ENCODE results near the gene TCF7L1. TPM values are rescaled to one million over a fixed set of nuclear protein-coding genes. Genes with fewer than 3 reads are reported as not detected.

TCF7L1 gene
- total and polyA plus RNA-seq, 2 donors (not counting 3 experiments of a cell fraction or from before 2014, with no cell fraction given): 9.6 to 17.4 TPM

GRCh38 chr2:85277416-85278158 is 144.4 kb downstream of the TCF7L1 start:
- H3K79me2 ChIP-seq (ENCODE audit: control insufficient read depth, insufficient read depth, low read length): no peaks in the 10 kb centered on the region
- H3K27ac ChIP-seq (ENCODE audit: insufficient read depth, low read depth, low read length): no peak overlapping the region
- FAIRE-seq (peak; percentile 82), DNase-seq (ENCODE audit: low read depth, low spot score) (peak; percentile 49)
- peak overlapping the region; percentile 35 for H2AFZ ChIP-seq (ENCODE audit: low read depth, low read length)
- H3K4me2 ChIP-seq (ENCODE audit: insufficient read depth, low read length): no peak overlapping the region
- CTCF ChIA-PET: interaction anchor here (0.9 to 1.2 kb wide), 7 partner anchors 11 to 210 kb away, joined by 3 to 9 read pairs (median 4); partner anchors contain the start of gene TCF7L1
- dilution Hi-C loops (cut with MboI; ENCODE audit: extremely low pct_ligation_motif_present, low sequenced_read_pairs): no loop called here
- H3K27me3 ChIP-seq (ENCODE audit: control insufficient read depth in 2 of 2, insufficient read depth in 2 of 2, low read length in 2 of 2): no peaks in the 10 kb centered on the region
- no peaks in the 10 kb centered on the region for H3K9me1 ChIP-seq (replicated peaks; ENCODE audit: control insufficient read depth, extremely low read depth, insufficient read depth, low read length)
- no peak overlapping the region for H3K4me3 ChIP-seq (replicated peaks in 1 of 3; ENCODE audit: insufficient read depth in 1 of 3, low read depth in 1 of 3, low read length in 3 of 3)
- intact Hi-C loops (cut with micrococcal nuclease): no loop called here
- BruUV-seq (replicated peaks): no TSS peak
- peaks cover 9% of the 10 kb centered on the region for H3K4me1 ChIP-seq (ENCODE audit: control insufficient read depth, extremely low read depth, insufficient read depth, low read length)
- no peaks in the 10 kb centered on the region for H4K20me1 ChIP-seq (replicated peaks; ENCODE audit: control insufficient read depth, extremely low read depth, insufficient read depth, low read length)
- POLR2A ChIA-PET: no interaction called here
- H3K36me3 ChIP-seq (ENCODE audit: control insufficient read depth in 2 of 2, extremely low read depth in 1 of 2, insufficient read depth in 2 of 2, low read length in 2 of 2): no peaks in the 10 kb centered on the region
- no peaks in the 10 kb centered on the region for H3K9me3 ChIP-seq (replicated peaks; ENCODE audit: control insufficient read depth, insufficient read depth, low read length)
- no peak for TF ChIP-seq MYC (IDR thresholded peaks at IDR 0.05; ENCODE audit: low read depth, low read length)
- TF ChIP-seq MAX (IDR thresholded peaks at IDR 0.05; ENCODE audit: insufficient read depth, insufficient read length): no peak
- TF ChIP-seq GATA2 (IDR thresholded peaks at IDR 0.05; ENCODE audit: insufficient read depth, insufficient read length, low read depth, low read length): no peak
- TF ChIP-seq JUN (IDR thresholded peaks at IDR 0.05; ENCODE audit: borderline replicate concordance, insufficient read depth, insufficient read length, low read depth): no peak
- TF ChIP-seq EZH2 (IDR thresholded peaks at IDR 0.05; ENCODE audit: borderline replicate concordance, low read depth, low read length, severe bottlenecking): no peak
- no peak for TF ChIP-seq FOS (IDR thresholded peaks at IDR 0.05; ENCODE audit: borderline replicate concordance, insufficient read depth, low read length)
- TF ChIP-seq POLR2AphosphoS5 (IDR thresholded peaks at IDR 0.05; ENCODE audit: insufficient read depth, low read depth, low read length): no peak
- no peak for TF ChIP-seq CTCF (IDR thresholded peaks at IDR 0.05; ENCODE audit: extremely low read depth in 1 of 2, insufficient read depth in 1 of 2, low read depth in 1 of 2, low read length in 2 of 2)
- TF ChIP-seq POLR2A (IDR thresholded peaks at IDR 0.05; ENCODE audit: low read depth, low read length): no peak
- H3K9ac ChIP-seq (replicated peaks; ENCODE audit: extremely low read depth, insufficient read depth, low read length): no peak overlapping the region

All from endothelial cell of umbilical vein (primary cell).